Stimulated activated CD8-positive, alpha-beta memory T cell treated with anti-CD3 and anti-CD28 coated beads, Interleukin-4, amount 100 ng/mL, for 1 hour (primary cell): ENCODE data around the gene ECM1.

ENCODE experiments used
- DNase-seq, 2 donors: peaks; one replicate each; pipeline ENCODE4 v3.0.0-alpha.2; 2020; ENCODE audit warnings: low read depth in 2 of 2, low spot score in 1 of 2

The ECM1 gene

GRCh38 chr1:150557065-150557600 lies 49.2 kb downstream of the ECM1 start:
- DNase-seq = no peak

- no peak for DNase-seq
Measured at GRCh38 chr1:150557813-150558212, 49.9 kb downstream of the ECM1 start.

- no peak for DNase-seq
Measured at GRCh38 chr1:150558303-150558704, 50.4 kb downstream of the ECM1 start.

GRCh38 chr1:150558761-150559655 lies 51.1 kb downstream of the ECM1 start:
- no peak for DNase-seq

GRCh38 chr1:150559656-150560010 lies 51.7 kb downstream of the ECM1 start:
- no peak for DNase-seq

- DNase-seq = no peak
Measured at GRCh38 chr1:150560011-150560438, 52.1 kb downstream of the ECM1 start.

GRCh38 chr1:150560576-150561253 lies 52.8 kb downstream of the ECM1 start:
- peak; percentile 60 to 72 for DNase-seq

GRCh38 chr1:150561254-150561973 lies 53.5 kb downstream of the ECM1 start:
- DNase-seq = no peak

- DNase-seq = peak; percentile 62 to 78
Measured at GRCh38 chr1:150561974-150562445, 54.1 kb downstream of the ECM1 start.

- DNase-seq = no peak
Measured at GRCh38 chr1:150562446-150563339, 54.8 kb downstream of the ECM1 start.
